GM12878 (cell line): Measurements from ENCODE around the gene PNPO. TPM values are rescaled to one million over a fixed set of nuclear protein-coding genes. Genes with fewer than 3 reads are reported as not detected.

Experiments
- ATF2 ChIP-seq: IDR thresholded peaks from 2 replicates; pipeline ENCODE4 v1.6.1; 2012; ENCODE audit warnings: low read length, inconsistent platforms
- CHD2 ChIP-seq: IDR thresholded peaks from 2 replicates; pipeline ENCODE4 v1.6.1; 2011; ENCODE audit warnings: low read depth, low read length, improper control_type of control experiment, borderline replicate concordance
- CREB1 ChIP-seq: IDR thresholded peaks from 2 replicates; pipeline ENCODE4 v1.6.1; 2012; ENCODE audit warnings: low read depth, mild to moderate bottlenecking, inconsistent platforms
- EP300 ChIP-seq, 2 experiments: fragments of 150-350 bp in 1 of 2; IDR thresholded peaks; 2 replicates each; pipeline ENCODE4 v1.6.1; 2011 to 2012; ENCODE audit warnings: low read depth in 2 of 2, low read length in 2 of 2, borderline replicate concordance in 1 of 2, improper control_type of control experiment in 1 of 2, inconsistent platforms in 1 of 2; ENCODE audit not compliant: control insufficient read depth in 1 of 2
- FOS ChIP-seq: IDR thresholded peaks from 3 replicates; pipeline ENCODE4 v1.6.1; 2011; ENCODE audit warnings: borderline replicate concordance; ENCODE audit not compliant: insufficient read length; ENCODE audit errors: extremely low read depth
- JUND ChIP-seq: IDR thresholded peaks from 2 replicates; pipeline ENCODE4 v1.6.1; 2012; ENCODE audit warnings: low read depth, mild to moderate bottlenecking, low read length, improper control_type of control experiment, moderate library complexity
- KLF5 ChIP-seq: fragments of 450-650 bp; IDR thresholded peaks from 2 replicates; pipeline ENCODE4 v1.6.1; 2014; ENCODE audit warnings: mild to moderate bottlenecking; ENCODE audit not compliant: partially characterized antibody
- NBN ChIP-seq: fragments of 450-650 bp; IDR thresholded peaks from 2 replicates; pipeline ENCODE4 v1.6.1; 2016
- POLR2A ChIP-seq: IDR thresholded peaks from 2 replicates; pipeline ENCODE4 v1.6.1; 2011; ENCODE audit warnings: low read depth, mild to moderate bottlenecking, low read length
- RAD51 ChIP-seq: fragments of 450-650 bp; IDR thresholded peaks from 2 replicates; pipeline ENCODE4 v1.6.1; 2016; ENCODE audit warnings: moderate library complexity, mild to moderate bottlenecking, inconsistent platforms
- RBBP5 ChIP-seq: fragments of 200-600 bp; sonication (generic); conservative IDR thresholded peaks from 2 replicates; pipeline ENCODE4 v1.6.1; 2016
- polyA plus RNA-seq, 11 experiments: library from polyadenylated mRNA; depleted of rRNA in 4 of 11; unstranded in 6 of 11; stranded (reverse) in 5 of 11; fragments of >200 nt; fragmentation: Nextera tagmentation in 4 of 11; fragmentation: Illumina TruSeq in 1 of 11; extraction: Ambion mirVana in 4 of 11; extraction: Trizol in 1 of 11; gene quantifications; 1 replicate in 1 of 11; 2 replicates in 10 of 11; pipeline versions ENCODE4 v1.2.1 to v1.2.3, GENCODE V29; 2011 to 2016; ENCODE audit warnings: inconsistent platforms in 2 of 11, missing spikeins in 2 of 11, low read depth in 1 of 11
- total RNA-seq, 4 experiments: library from RNA; depleted of rRNA in 3 of 4; stranded (reverse); fragments of >200 nt in 3 of 4; fragmentation: Illumina TruSeq in 1 of 4; extraction: Trizol in 1 of 4; gene quantifications; 2 replicates each; pipeline versions ENCODE4 v1.2.1 to v1.2.3, GENCODE V29; 2013 to 2021
- TF ChIP-seq, protein P1 (sequence below), 3 experiments: IDR thresholded peaks in 2 of 3; conservative IDR thresholded peaks in 1 of 3; 2 replicates each; pipeline ENCODE4 v1.5.1; 2011; ENCODE audit warnings: low read depth in 3 of 3, low read length in 3 of 3, mild to moderate bottlenecking in 3 of 3, control low read depth in 2 of 3, moderate library complexity in 2 of 3, inconsistent platforms in 1 of 3, mixed read lengths in 1 of 3; ENCODE audit not compliant: control insufficient read depth in 2 of 3, insufficient read depth in 1 of 3; ENCODE audit errors: extremely low read depth in 1 of 3

The PNPO gene
- total and polyA plus RNA-seq, 10 of the 15 experiments (the other 5 are each of a cell fraction or from before 2014, with no cell fraction given) = 13.9 to 52.6 (median 37.3) TPM

DNA sequence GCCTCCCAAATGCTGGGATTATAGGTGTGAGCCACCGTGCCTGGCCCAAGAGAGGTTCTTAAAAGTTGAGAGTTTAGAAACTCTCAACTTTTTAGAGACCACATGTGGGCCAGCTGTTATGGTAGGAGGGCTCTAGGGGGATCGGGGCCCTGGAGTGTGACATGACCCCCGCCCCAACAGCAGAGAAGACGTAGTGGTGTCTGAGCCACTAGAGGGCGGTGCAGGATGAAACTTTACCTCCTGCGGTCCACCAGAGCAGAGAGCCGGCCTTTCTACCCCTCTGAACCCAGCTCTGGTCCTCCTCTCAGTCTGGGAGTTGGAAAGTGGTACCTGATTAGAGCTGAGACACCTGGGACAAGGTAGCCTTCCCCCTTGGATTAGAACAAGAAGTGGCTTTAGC lies 37.0 kb downstream of the PNPO start (continued):
- TF ChIP-seq, protein P1, sequence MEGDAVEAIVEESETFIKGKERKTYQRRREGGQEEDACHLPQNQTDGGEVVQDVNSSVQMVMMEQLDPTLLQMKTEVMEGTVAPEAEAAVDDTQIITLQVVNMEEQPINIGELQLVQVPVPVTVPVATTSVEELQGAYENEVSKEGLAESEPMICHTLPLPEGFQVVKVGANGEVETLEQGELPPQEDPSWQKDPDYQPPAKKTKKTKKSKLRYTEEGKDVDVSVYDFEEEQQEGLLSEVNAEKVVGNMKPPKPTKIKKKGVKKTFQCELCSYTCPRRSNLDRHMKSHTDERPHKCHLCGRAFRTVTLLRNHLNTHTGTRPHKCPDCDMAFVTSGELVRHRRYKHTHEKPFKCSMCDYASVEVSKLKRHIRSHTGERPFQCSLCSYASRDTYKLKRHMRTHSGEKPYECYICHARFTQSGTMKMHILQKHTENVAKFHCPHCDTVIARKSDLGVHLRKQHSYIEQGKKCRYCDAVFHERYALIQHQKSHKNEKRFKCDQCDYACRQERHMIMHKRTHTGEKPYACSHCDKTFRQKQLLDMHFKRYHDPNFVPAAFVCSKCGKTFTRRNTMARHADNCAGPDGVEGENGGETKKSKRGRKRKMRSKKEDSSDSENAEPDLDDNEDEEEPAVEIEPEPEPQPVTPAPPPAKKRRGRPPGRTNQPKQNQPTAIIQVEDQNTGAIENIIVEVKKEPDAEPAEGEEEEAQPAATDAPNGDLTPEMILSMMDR (IDR thresholded peaks at IDR 0.05 in 2 of 3, conservative IDR thresholded peaks at IDR 0.05 in 1 of 3; ENCODE audit: control insufficient read depth in 2 of 3, extremely low read depth in 1 of 3, insufficient read depth in 1 of 3, low read depth in 3 of 3, low read length in 3 of 3) = peak; percentile 73 to 86 (median 77)
- TF ChIP-seq ATF2 (no peak), JUND (no peak), POLR2A (no peak), KLF5 (no peak), RBBP5 (no peak), CREB1 (0 out of 2 replicates have a peak, but pooled peaks have one; percentile 12), FOS (no peak), EP300 (IDR thresholded peaks at IDR 0.05; ENCODE audit: borderline replicate concordance in 1 of 2, control insufficient read depth in 1 of 2, low read depth in 2 of 2, low read length in 2 of 2) (no peak), NBN (no peak), RAD51 (no peak), CHD2 (no peak)
- TF ChIP-seq, all 136 proteins: peak for 6
